GM18507 (cell line): Measurements from ENCODE around the gene SETD7.
"Not testable (repeated sequence)": the region's sequence is repeated elsewhere in the genome, so short reads cannot be mapped to it uniquely, and the experiment has no call there.

Experiments used
- DNase-seq: peaks from one replicate; pipeline ENCODE4 v3.0.0; 2011; ENCODE audit warnings: low read depth; ENCODE audit not compliant: insufficient read length; ENCODE audit errors: extremely low spot score
- FAIRE-seq: peaks from 2 replicates; lab custom pipeline; 2011; peaks lifted over from hg19 to GRCh38; lab: Jason Lieb, UNC

Gene SETD7

DNA sequence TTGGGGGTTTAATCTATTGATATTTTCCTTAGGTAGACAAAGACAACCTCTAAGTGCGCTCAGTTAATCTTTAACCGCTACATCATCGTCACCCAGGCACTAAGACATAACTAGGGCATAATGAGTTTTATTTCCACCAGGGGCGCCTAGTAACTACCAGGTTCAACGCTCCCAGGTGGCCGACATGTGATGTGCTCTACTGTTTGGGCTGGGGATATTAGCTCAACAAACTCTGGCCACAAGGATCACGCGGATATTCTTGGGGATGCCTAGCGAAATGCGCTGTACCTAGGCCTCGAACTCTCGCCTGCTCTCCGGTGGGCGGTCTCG lies 103.0 kb downstream of the SETD7 start:
- FAIRE-seq (no peak), DNase-seq (peak; percentile 49)

DNA sequence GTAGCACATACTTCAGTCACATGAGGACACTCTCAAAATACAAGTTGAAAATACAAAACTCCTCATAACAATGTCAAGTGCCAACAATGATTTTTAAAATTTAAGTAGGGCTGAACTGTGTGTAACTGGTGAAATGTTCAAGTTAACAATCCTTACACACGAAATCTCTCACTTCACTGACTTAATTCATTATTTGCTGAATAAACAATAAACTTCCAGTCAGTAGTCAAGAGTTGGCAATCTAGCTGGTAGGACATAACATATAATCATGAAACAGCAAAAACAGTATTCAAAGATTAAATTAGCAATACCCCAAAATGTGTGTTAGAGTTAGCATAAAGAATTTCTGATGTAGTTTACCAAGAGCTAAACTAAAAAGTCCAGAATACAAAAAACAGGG lies 104.0 kb downstream of the SETD7 start:
- DNase-seq (no peak), FAIRE-seq (no peak)

DNA sequence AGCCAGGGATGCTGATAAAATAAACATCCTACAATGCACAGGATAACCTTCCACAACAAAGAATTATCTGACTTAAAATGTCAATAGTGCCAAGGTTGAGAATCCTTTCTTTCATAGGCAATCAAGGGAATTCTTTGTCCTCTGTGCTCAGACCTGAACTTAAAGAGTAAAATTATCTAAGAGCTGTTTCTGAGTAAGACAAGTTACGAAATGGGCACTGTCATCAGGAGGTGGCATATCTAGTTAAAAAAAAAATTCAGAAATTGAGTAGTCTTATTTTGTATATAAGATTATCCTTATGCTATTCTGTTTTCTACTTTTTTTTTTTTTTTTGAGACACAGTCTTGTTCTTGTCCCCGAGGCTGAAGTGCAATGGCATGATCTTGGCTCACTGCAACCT lies 105.4 kb downstream of the SETD7 start:
- FAIRE-seq (no peak), DNase-seq (no peak)

DNA sequence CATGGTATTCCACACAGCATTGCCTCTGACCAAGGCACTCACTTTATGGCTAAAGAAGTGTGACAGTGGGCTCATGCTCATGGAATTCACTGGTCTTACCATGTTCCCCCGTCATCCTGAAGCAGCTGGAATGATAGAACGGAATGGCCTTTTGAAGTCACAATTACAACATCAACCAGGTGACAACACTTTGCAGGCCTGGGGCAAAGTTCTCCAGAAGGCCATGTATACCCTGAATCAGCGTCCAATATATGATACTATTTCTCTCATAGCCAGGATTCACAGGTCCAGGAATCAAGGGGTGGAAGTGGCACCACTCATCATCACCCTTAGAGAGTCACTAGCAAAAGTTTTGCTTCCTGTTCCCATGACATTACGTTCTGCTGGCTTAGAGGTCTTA lies 108.9 kb downstream of the SETD7 start:
- not testable (repeated sequence) for FAIRE-seq

More for the DNA sequence above, 108.9 kb downstream of the SETD7 start:
- DNase-seq: not testable (repeated sequence)
